ENCODE measurements around the gene SERTAD3. TPM values are rescaled to one million over a fixed set of nuclear protein-coding genes. Genes with fewer than 3 reads are reported as not detected.
"Not testable (repeated sequence)": the region's sequence is repeated elsewhere in the genome, so short reads cannot be mapped to it uniquely, and the experiment has no call there.

Gene SERTAD3
- polyA plus RNA-seq, 1 donor (not counting 4 experiments of a cell fraction or from before 2014, with no cell fraction given), result 11.8 TPM

GRCh38 chr19:40410030-40410389, 34.1 kb downstream of the SERTAD3 start:
- no peaks in the 10 kb centered on the region for H3K79me2 ChIP-seq (ENCODE audit: control insufficient read depth, insufficient read depth, low read length)
- no peak overlapping the region for H2AFZ ChIP-seq (ENCODE audit: control insufficient read depth, low read length)
- no peaks in the 10 kb centered on the region for H3K9me1 ChIP-seq (ENCODE audit: control insufficient read depth, extremely low read depth, insufficient read depth, low read length)
- no peak overlapping the region for H3K27ac ChIP-seq (ENCODE audit: control insufficient read depth, insufficient read depth, low read length)
- no peak overlapping the region for H3K4me2 ChIP-seq (ENCODE audit: control insufficient read depth, extremely low read depth, insufficient read depth, low read depth, low read length)
- no peaks in the 10 kb centered on the region for H3K9me3 ChIP-seq (ENCODE audit: control insufficient read depth, low read depth, low read length)
- FAIRE-seq (no peak), DNase-seq (ENCODE audit: low read depth, low spot score) (no peak)
- no peak overlapping the region for H3K4me3 ChIP-seq (ENCODE audit: control insufficient read depth in 2 of 3, extremely low read depth in 1 of 3, insufficient read depth in 2 of 3, low read depth in 1 of 3, low read length in 3 of 3)
- TF ChIP-seq CTCF (optimal IDR thresholded peaks at IDR 0.05 in 1 of 3, IDR thresholded peaks at IDR 0.05 in 1 of 3, conservative IDR thresholded peaks at IDR 0.05 in 1 of 3; ENCODE audit: extremely low read depth in 1 of 3, insufficient read depth in 2 of 3, low read length in 3 of 3) (no peak), EZH2 (IDR thresholded peaks at IDR 0.05; ENCODE audit: low read length) (no peak)
- H3K36me3 ChIP-seq (ENCODE audit: control insufficient read depth in 2 of 2, extremely low read depth in 1 of 2, insufficient read depth in 2 of 2, low read length in 2 of 2), result no peaks in the 10 kb centered on the region
- H3K4me1 ChIP-seq (ENCODE audit: control insufficient read depth, extremely low read depth, insufficient read depth, low read length), result peaks cover 11% of the 10 kb centered on the region
- H4K20me1 ChIP-seq (ENCODE audit: control insufficient read depth, extremely low read depth, insufficient read depth, low read length), result no peaks in the 10 kb centered on the region
- dilution Hi-C loops (cut with MboI; ENCODE audit: extremely low pct_ligation_motif_present, low sequenced_read_pairs), result no loop called here
- no peaks in the 10 kb centered on the region for H3K27me3 ChIP-seq (ENCODE audit: control insufficient read depth, extremely low read depth, insufficient read depth, low read length)
- no peak overlapping the region for H3K9ac ChIP-seq (ENCODE audit: control insufficient read depth, extremely low read depth, insufficient read depth, low read length)

DNA sequence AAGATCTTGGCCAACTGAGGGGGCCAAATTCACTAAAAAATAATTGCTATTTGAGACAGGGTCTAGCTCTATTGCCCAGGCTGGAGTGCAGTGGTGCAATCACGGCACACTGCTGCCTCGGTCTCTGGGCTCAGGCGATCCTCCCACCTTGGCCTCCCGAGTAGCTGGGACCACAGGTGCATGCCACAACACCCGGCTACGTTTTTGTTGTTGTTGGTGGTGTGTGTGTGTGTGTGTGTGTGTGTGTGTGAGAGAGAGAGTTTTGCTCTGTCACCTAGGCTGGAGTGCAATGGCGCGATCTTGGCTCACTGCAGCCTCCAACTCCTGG, 35.6 kb downstream of the SERTAD3 start:
- H4K20me1 ChIP-seq (ENCODE audit: control insufficient read depth, extremely low read depth, insufficient read depth, low read length); H3K79me2 ChIP-seq (ENCODE audit: control insufficient read depth, insufficient read depth, low read length); FAIRE-seq; H3K27ac ChIP-seq (ENCODE audit: control insufficient read depth, insufficient read depth, low read length); DNase-seq (ENCODE audit: low read depth, low spot score); H3K9ac ChIP-seq (ENCODE audit: control insufficient read depth, extremely low read depth, insufficient read depth, low read length); H3K4me2 ChIP-seq (ENCODE audit: control insufficient read depth, extremely low read depth, insufficient read depth, low read depth, low read length); H2AFZ ChIP-seq (ENCODE audit: control insufficient read depth, low read length); H3K9me1 ChIP-seq (ENCODE audit: control insufficient read depth, extremely low read depth, insufficient read depth, low read length); H3K9me3 ChIP-seq (ENCODE audit: control insufficient read depth, low read depth, low read length); H3K27me3 ChIP-seq (ENCODE audit: control insufficient read depth, extremely low read depth, insufficient read depth, low read length); H3K36me3 ChIP-seq (ENCODE audit: control insufficient read depth in 2 of 2, extremely low read depth in 1 of 2, insufficient read depth in 2 of 2, low read length in 2 of 2); H3K4me3 ChIP-seq (ENCODE audit: control insufficient read depth in 2 of 3, extremely low read depth in 1 of 3, insufficient read depth in 2 of 3, low read depth in 1 of 3, low read length in 3 of 3); dilution Hi-C loops (cut with MboI; ENCODE audit: extremely low pct_ligation_motif_present, low sequenced_read_pairs): not testable (repeated sequence)
- peaks cover 11% of the 10 kb centered on the region for H3K4me1 ChIP-seq (ENCODE audit: control insufficient read depth, extremely low read depth, insufficient read depth, low read length)
